ENCODE results near the gene LRMDA.

GRCh38 chr10:76038696-76039095, 607.3 kb downstream of the LRMDA start:
- TF ChIP-seq, protein P1, sequence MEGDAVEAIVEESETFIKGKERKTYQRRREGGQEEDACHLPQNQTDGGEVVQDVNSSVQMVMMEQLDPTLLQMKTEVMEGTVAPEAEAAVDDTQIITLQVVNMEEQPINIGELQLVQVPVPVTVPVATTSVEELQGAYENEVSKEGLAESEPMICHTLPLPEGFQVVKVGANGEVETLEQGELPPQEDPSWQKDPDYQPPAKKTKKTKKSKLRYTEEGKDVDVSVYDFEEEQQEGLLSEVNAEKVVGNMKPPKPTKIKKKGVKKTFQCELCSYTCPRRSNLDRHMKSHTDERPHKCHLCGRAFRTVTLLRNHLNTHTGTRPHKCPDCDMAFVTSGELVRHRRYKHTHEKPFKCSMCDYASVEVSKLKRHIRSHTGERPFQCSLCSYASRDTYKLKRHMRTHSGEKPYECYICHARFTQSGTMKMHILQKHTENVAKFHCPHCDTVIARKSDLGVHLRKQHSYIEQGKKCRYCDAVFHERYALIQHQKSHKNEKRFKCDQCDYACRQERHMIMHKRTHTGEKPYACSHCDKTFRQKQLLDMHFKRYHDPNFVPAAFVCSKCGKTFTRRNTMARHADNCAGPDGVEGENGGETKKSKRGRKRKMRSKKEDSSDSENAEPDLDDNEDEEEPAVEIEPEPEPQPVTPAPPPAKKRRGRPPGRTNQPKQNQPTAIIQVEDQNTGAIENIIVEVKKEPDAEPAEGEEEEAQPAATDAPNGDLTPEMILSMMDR (IDR thresholded peaks at IDR 0.05) = no peak
- no peak for TF ChIP-seq POLR2A (IDR thresholded peaks at IDR 0.05)
- no peak for TF ChIP-seq POLR2AphosphoS5 (IDR thresholded peaks at IDR 0.05)
- TF ChIP-seq EP300 (IDR thresholded peaks at IDR 0.05) = no peak

Measured in sigmoid colon (tissue), 4 donors.